Endodermal cell (in vitro differentiated cells): Measurements from ENCODE around the gene STPG3. TPM values are rescaled to one million over a fixed set of nuclear protein-coding genes. Genes with fewer than 3 reads are reported as not detected.
A peak's percentile ranks its signal among the peaks of the same experiment; 100 is the strongest.

Experiments used
- DNase-seq: peaks from one replicate; pipeline ENCODE4 v3.0.0-alpha.2; 2017
- H3K27ac ChIP-seq: 2 replicates; pipeline ENCODE4 v1.5.1; 2013; ENCODE audit warnings: mild to moderate bottlenecking, low read depth, low read length, moderate library complexity
- H3K27me3 ChIP-seq: 2 replicates; pipeline ENCODE4 v1.6.1; 2013; ENCODE audit warnings: mild to moderate bottlenecking, low read length, moderate library complexity; ENCODE audit not compliant: insufficient read depth, control insufficient read depth, poor library complexity, severe bottlenecking
- H3K36me3 ChIP-seq: 2 replicates; pipeline ENCODE4 v1.7.0; 2013; ENCODE audit warnings: mild to moderate bottlenecking, low read length, moderate library complexity; ENCODE audit not compliant: control insufficient read depth, insufficient read depth
- H3K4me1 ChIP-seq: one replicate; pipeline ENCODE4 v1.7.0; 2013; ENCODE audit warnings: low read length; ENCODE audit not compliant: control insufficient read depth, insufficient read depth
- H3K4me3 ChIP-seq: 2 replicates; pipeline ENCODE4 v1.5.1; 2013; ENCODE audit warnings: mild to moderate bottlenecking, low read length, moderate library complexity
- H3K9ac ChIP-seq: 2 replicates; pipeline ENCODE4 v1.6.1; 2013; ENCODE audit warnings: mild to moderate bottlenecking, low read length, moderate library complexity; ENCODE audit not compliant: poor library complexity, severe bottlenecking; ENCODE audit errors: extremely low read depth
- H3K9me3 ChIP-seq: 2 replicates; pipeline ENCODE4 v1.6.1; 2013; ENCODE audit warnings: mild to moderate bottlenecking, low read length, moderate library complexity; ENCODE audit not compliant: control insufficient read depth
- H3K27ac Mint-ChIP-seq: 2 replicates; pipeline ENCODE4 v1.8.0; 2020; ENCODE audit warnings: mixed read lengths
- H3K27me3 Mint-ChIP-seq: 2 replicates; pipeline ENCODE4 v1.8.0; 2021; ENCODE audit warnings: mild to moderate bottlenecking, mixed read lengths; ENCODE audit not compliant: insufficient read depth
- H3K36me3 Mint-ChIP-seq: 2 replicates; pipeline ENCODE4 v1.8.0; 2020; ENCODE audit warnings: low read depth, mixed read lengths
- H3K4me1 Mint-ChIP-seq: 2 replicates; pipeline ENCODE4 v1.8.0; 2020; ENCODE audit warnings: mixed read lengths
- H3K4me3 Mint-ChIP-seq: 2 replicates; pipeline ENCODE4 v1.8.0; 2020; ENCODE audit warnings: mild to moderate bottlenecking, moderate library complexity, mixed read lengths
- H3K9me3 Mint-ChIP-seq: 2 replicates; pipeline ENCODE4 v1.8.0; 2020; ENCODE audit warnings: mild to moderate bottlenecking, mixed read lengths
- CTCF ChIP-seq: fragments of 200-600 bp; sonication (generic); conservative IDR thresholded peaks from 2 replicates; pipeline ENCODE4 v1.5.0; 2021; ENCODE audit warnings: antibody characterized with exemption, mild to moderate bottlenecking
- WGBS, 2 experiments: methylation state at CpG; one replicate each; pipeline versions ENCODE4 v1.1.5 to v1.1.7; 2013; ENCODE audit warnings: missing lambda C conversion rate in 2 of 2, mixed read lengths in 1 of 2; ENCODE audit not compliant: insufficient coverage in 1 of 2, insufficient read length in 1 of 2; 5-methylcytosine and 5-hydroxymethylcytosine counted together
- total RNA-seq, 2 donors: library from RNA; stranded (reverse); fragmentation: NEBNext Ultra II Directional in 1 of 2; extraction: Animal tissue kit (Norgen Biotek cat#: 25700) in 1 of 2; gene quantifications; 2 replicates in 1 of 2; 3 replicates in 1 of 2; pipeline ENCODE4 v1.2.1, GENCODE V29; 2021

Gene STPG3
- total RNA-seq, 2 donors from 2014 or later = not detected

DNA sequence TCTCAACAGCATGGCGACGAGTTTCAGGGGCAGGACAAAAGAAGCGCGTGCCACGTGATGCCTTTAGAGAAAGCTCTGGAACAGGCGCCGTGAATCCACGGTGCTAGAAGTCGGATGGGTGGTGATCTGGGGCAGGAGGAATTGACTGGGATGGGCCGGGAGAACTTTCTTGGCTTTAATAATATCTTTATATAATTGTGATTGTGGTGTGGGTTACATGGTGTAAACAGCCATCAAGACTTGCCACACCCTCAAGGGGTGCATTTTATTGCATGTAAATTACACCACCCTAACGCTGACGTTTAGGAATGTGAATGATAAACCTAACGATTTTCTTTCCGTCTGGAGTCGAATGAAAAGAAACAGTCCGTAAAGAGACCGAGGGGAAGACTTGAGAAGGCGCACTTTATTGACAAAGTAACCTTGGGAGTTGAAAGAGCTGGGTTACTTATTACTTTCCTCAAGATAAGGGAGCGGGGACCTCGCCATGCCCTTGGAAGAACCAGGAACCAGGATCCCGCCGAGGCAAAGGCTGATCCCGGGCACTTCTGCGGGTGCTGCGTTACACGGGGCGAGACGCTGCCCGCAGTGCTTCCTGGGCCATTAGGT, 42.5 kb downstream of the STPG3 start:
- no peaks in the 10 kb centered on the region for H3K9me3 ChIP-seq

GRCh38 chr9:137294091-137294680, 43.1 kb downstream of the STPG3 start:
- Mint-ChIP-seq H3K9me3 (peaks cover 5% of the 10 kb centered on the region), H3K36me3 (no peaks in the 10 kb centered on the region), H3K4me1 (peaks cover 13% of the 10 kb centered on the region), H3K27me3 (peaks cover 53% of the 10 kb centered on the region), H3K4me3 (peak overlapping the region; percentile 35), H3K27ac (no peak overlapping the region)
- WGBS, 2 experiments = 77 to 81% methylated on average over 9 to 11 of the region's 11 CpGs
- Histone ChIP-seq H3K4me3 (no peak overlapping the region), H3K9ac (no peak overlapping the region), H3K36me3 (no peaks in the 10 kb centered on the region), H3K27me3 (peaks cover 40% of the 10 kb centered on the region), H3K27ac (no peak overlapping the region), H3K9me3 (no peaks in the 10 kb centered on the region), H3K4me1 (peaks cover under 1% of the 10 kb centered on the region)
- DNase-seq = peak; percentile 73
- no peak for TF ChIP-seq CTCF

More for the DNA sequence above, 42.5 kb downstream of the STPG3 start:
- H3K27ac ChIP-seq = no peak overlapping the region
- WGBS, 2 experiments = 90 to 94% methylated on average over 24 to 29 of the region's 29 CpGs
- peak; percentile 39 for DNase-seq
- TF ChIP-seq CTCF = no peak
- peaks cover 7% of the 10 kb centered on the region for H3K4me1 Mint-ChIP-seq
- H3K4me3 ChIP-seq = no peak overlapping the region
- peaks cover 5% of the 10 kb centered on the region for H3K9me3 Mint-ChIP-seq
- H3K4me1 ChIP-seq = no peaks in the 10 kb centered on the region
- peaks cover 34% of the 10 kb centered on the region for H3K27me3 ChIP-seq
- peaks cover 47% of the 10 kb centered on the region for H3K27me3 Mint-ChIP-seq
- H3K36me3 ChIP-seq = no peaks in the 10 kb centered on the region
- no peak overlapping the region for H3K4me3 Mint-ChIP-seq
- no peak overlapping the region for H3K27ac Mint-ChIP-seq
- no peak overlapping the region for H3K9ac ChIP-seq
- H3K36me3 Mint-ChIP-seq = no peaks in the 10 kb centered on the region

DNA sequence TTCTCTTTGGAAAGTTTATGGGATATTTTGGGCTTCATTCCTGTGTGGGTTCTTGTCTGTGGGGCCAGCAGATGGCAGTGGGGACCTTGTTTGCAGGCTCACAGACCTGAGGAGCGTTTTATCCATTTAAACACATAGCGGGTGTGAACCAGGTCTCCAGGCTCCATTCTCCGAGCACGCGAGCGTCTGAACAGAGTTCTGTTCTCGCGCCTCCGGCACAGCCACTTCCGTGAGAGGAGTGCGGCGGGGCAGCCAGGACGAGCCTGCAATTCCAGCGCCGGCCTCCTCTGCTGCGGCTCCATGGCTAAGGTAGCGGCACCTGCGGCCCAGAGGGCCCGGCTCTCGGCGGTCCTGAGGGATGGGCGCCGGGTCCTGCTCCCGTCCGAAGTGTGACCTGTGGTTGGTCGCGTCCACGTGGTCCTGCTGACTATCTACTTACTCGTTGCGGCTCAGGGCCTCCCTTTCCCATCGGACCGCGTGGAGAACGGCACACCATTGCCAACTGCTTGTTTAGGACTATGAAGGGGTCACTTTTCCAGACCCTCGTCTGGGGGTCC, 43.7 kb downstream of the STPG3 start:
- H3K4me1 Mint-ChIP-seq = peaks cover 17% of the 10 kb centered on the region
- peak; percentile 83 for DNase-seq
- no peaks in the 10 kb centered on the region for H3K9me3 ChIP-seq
- peaks cover 56% of the 10 kb centered on the region for H3K27me3 Mint-ChIP-seq
- H3K27me3 ChIP-seq = peaks cover 46% of the 10 kb centered on the region
- peaks cover 3% of the 10 kb centered on the region for H3K4me1 ChIP-seq
- peak overlapping the region; percentile 35 for H3K4me3 Mint-ChIP-seq
- no peak overlapping the region for H3K9ac ChIP-seq
- H3K27ac Mint-ChIP-seq = no peak overlapping the region
- 37 to 39% methylated on average over 21 to 35 of the region's 35 CpGs for WGBS, 2 experiments
- no peak overlapping the region for H3K4me3 ChIP-seq
- TF ChIP-seq CTCF = no peak
- H3K36me3 ChIP-seq = no peaks in the 10 kb centered on the region
- peaks cover 5% of the 10 kb centered on the region for H3K9me3 Mint-ChIP-seq
- H3K36me3 Mint-ChIP-seq = no peaks in the 10 kb centered on the region
- H3K27ac ChIP-seq = no peak overlapping the region
